Inflammatory macrophage (primary cell): ENCODE data around the gene TPPP.
"Not testable (repeated sequence)": the region's sequence is repeated elsewhere in the genome, so short reads cannot be mapped to it uniquely, and the experiment has no call there.

ENCODE experiments used
- DNase-seq, 2 donors: peaks; one replicate each; pipeline ENCODE4 v3.0.0-alpha.2; 2020 to 2022
- total RNA-seq, 18 experiments: gene quantifications; one replicate each; lab custom pipeline; 2026; ENCODE audit warnings: mixed read lengths in 6 of 18, inconsistent platforms in 2 of 18; lab: John Stamatoyannopoulos, UW

Gene TPPP
- total RNA-seq: 0 to 4.9 (median 0.19) reads per million in 18 experiments

GRCh38 chr5:693271-694041 is at the start of gene TPPP:
TSS of gene TPPP (minus strand) at chr5:693352. CDS start at chr5:678060, 15,292 bp downstream.
- peak; percentile 38 to 70 for DNase-seq

GRCh38 chr5:742276-742675 is 49.1 kb upstream of the TPPP start:
- DNase-seq: not testable (repeated sequence)

GRCh38 chr5:734145-734544 is 41.0 kb upstream of the TPPP start:
- not testable (repeated sequence) for DNase-seq

GRCh38 chr5:732754-733454 is 39.8 kb upstream of the TPPP start:
- not testable (repeated sequence) for DNase-seq

- DNase-seq: not testable (repeated sequence)
Measured at GRCh38 chr5:729225-729624, 36.1 kb upstream of the TPPP start.

GRCh38 chr5:727087-727486 is 33.9 kb upstream of the TPPP start:
- not testable (repeated sequence) for DNase-seq

GRCh38 chr5:723865-724264 is 30.7 kb upstream of the TPPP start:
- not testable (repeated sequence) for DNase-seq

GRCh38 chr5:723309-723708 is 30.2 kb upstream of the TPPP start:
- not testable (repeated sequence) for DNase-seq

- DNase-seq: not testable (repeated sequence)
Measured at GRCh38 chr5:719379-719778, 26.2 kb upstream of the TPPP start.

GRCh38 chr5:717143-717542 is 24.0 kb upstream of the TPPP start:
- no peak for DNase-seq

GRCh38 chr5:716740-717139 is 23.6 kb upstream of the TPPP start:
- not testable (repeated sequence) for DNase-seq

GRCh38 chr5:715636-716035 is 22.5 kb upstream of the TPPP start:
- not testable (repeated sequence) for DNase-seq

GRCh38 chr5:714215-715118 is 21.3 kb upstream of the TPPP start:
- DNase-seq: not testable (repeated sequence)

- DNase-seq: not testable (repeated sequence)
Measured at GRCh38 chr5:713686-714085, 20.5 kb upstream of the TPPP start.

GRCh38 chr5:708848-709517 is 15.8 kb upstream of the TPPP start:
- not testable (repeated sequence) for DNase-seq

GRCh38 chr5:708374-708773 is 15.2 kb upstream of the TPPP start:
- not testable (repeated sequence) for DNase-seq

- not testable (repeated sequence) for DNase-seq
Measured at GRCh38 chr5:706127-706526, 13.0 kb upstream of the TPPP start.

GRCh38 chr5:696753-697702 is 3.9 kb upstream of the TPPP start:
- DNase-seq: not testable (repeated sequence)

GRCh38 chr5:696191-696590 is 3.0 kb upstream of the TPPP start:
- DNase-seq: not testable (repeated sequence)

GRCh38 chr5:695475-695874 is 2.3 kb upstream of the TPPP start:
- DNase-seq: not testable (repeated sequence)

GRCh38 chr5:694042-694431 is 885 bp upstream of the TPPP start:
- not testable (repeated sequence) for DNase-seq
